HL-60/S4 treated with retinoic acid at 250 ng/mL for 4 days and 3 days (cell line): ENCODE results near the gene SLC29A1.
"Not testable (repeated sequence)": the region's sequence is repeated elsewhere in the genome, so short reads cannot be mapped to it uniquely, and the experiment has no call there.

Source experiments
- in situ Hi-C: fragments of 300-500 bp; cut with MboI; formaldehyde crosslinking; loops from 2 replicates; pipeline ENCODE4 v1.7.0; 2022; ENCODE audit warnings: low sequenced_read_pairs

SLC29A1 gene

DNA sequence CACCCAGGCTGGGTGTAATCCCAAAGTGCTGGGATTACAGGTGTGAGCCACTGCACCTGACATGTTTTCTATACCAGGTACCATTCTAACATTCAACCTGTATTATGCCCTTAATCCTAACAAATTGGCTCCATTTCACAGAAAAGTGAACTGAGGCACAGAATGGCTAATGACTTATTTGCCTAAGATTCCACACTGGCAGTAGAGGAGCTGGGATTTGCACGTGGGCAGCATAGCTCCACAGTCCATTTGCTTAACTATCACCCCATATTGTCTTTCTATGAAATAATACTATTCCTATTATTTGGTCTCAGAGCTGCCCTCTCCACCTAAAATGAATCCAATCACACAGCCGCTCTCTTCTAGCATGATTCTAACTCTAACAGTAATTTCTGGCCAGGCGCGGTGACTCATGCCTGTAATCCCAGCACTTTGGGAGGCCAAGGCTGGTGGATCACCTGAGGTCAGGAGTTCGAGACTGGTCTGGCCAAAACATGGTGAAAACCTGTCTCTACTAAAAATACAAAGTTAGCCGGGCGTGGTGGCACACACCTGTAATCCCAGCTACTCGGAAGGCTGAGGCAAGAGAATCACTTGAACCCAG, 30.0 kb upstream of the SLC29A1 start:
- in situ Hi-C loops: no loop called here

DNA sequence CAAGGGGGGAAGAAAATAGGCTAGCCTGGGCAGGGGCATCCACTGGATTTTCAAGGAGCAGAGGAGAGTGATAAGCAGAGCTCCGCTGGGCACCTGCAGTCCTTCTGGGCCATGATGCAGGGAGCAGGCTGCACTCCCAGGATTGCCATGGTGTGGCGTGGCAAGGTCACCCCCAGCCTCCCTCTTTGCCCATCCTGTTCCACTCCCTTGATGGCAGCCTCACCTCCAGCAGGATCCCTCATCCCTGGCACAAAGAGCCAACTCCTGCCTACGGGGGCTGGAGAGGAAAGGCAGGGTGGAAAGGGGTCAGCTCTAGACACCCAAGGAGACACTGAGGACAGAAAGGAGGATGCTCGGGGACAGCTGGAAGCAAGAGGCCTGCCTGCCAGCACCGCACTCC, 29.1 kb upstream of the SLC29A1 start:
- in situ Hi-C loops: no loop called here

DNA sequence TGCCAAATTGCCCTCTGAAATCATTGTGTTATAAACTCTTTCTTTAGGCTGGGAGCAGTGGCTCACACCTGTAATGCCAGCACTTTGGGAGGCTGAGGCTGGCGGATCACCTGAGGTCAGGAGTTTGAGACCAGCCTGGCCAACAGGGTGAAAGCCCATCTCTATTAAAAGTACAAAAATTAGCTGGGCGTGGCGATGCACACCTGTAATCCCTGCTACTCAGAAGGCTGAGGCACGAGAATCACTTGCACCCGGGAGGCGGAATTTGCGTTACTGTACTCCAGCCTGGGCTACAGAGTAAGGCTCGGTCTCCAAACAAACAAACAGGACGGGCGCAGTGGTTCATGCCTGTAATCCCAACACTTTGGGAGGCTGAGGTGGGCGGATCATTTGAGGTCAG, 27.0 kb upstream of the SLC29A1 start:
- in situ Hi-C loops: not testable (repeated sequence)

GRCh38 chr6:44198684-44199083, 24.7 kb upstream of the SLC29A1 start:
- in situ Hi-C loops: no loop called here

DNA sequence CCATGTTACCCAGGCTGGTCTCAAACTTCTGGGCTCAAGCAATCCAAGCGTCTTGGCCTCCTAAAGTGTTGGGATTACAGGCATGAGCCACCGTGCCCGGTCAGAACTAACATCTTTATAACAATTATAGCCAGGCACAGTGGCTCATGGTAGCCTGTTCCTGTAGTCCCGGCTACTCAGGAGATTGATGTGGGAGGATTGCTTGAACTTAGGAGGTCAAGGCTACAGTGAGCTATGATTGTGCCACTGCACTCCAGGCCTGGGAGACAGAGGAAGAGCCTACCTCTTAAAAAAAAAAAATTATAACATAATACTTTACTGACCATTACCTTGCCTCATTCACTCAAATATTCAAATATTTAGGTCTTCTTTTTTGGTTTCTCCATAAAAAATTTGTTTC, 23.5 kb upstream of the SLC29A1 start:
- in situ Hi-C loops: no loop called here

GRCh38 chr6:44201200-44201599, 22.2 kb upstream of the SLC29A1 start:
- in situ Hi-C loops: no loop called here

DNA sequence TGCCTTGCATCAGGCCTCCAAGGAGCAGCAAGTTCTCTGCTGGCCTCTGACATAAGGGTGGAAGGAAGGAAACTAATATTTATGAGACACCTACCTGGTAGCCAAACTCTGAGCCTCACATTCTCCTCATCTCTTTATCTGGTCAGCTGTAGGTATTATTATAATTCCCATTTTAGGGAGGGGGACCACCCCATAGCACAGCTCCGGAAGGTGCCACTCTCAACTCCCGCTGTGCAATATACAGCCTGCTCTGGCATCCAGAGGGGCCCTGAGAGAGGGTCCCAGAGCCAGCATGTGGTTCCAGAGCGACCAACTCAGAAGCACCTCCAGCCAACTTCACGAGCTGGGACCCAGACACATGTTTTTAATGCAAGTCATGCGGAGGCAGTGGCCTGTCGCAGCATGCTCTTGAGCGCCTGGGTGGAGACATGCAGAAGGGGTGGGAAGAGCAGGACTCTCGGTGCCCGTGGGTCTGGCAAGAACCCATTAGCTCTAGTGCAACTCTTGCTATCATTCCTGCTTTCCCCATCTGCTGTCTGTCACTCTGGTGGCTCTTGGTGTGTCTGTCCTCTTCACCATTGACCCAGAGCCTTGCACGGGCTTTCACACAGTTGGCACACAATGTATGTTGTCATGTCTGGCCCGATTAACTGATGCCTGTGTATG, 21.6 kb upstream of the SLC29A1 start:
- in situ Hi-C loops: no loop called here

DNA sequence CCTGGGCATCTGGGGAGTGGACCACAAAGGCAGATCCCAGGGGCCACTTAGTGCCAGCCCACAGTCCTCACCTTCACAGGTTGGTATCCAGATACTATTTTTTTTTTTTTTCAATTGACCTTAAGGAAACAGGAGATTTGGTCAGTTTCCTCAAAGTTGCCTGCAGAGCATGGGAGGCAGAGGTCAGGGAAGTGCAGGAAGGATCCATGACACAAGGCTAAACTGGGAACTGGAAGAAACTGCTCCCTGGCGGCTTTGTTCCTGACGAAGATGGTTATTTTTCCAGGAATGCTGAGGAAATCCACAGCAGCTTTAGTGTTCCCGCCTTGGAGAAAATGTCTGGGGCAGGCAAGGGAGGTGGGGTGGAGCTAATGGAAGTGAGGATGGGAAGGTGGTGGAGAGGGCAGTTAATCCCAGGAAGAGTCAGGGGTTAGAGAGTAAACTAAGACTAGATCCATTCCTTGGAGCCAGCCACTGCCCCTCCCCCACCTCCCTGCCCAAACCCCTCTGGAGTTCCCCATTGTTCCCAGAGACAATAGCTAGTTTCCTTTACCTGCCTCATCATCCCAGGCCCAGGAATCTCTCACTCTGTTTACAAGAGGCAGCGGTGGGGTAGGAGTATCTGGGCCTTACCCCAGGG, 20.9 kb upstream of the SLC29A1 start:
- in situ Hi-C loops: no loop called here

GRCh38 chr6:44202972-44203750, 20.2 kb upstream of the SLC29A1 start:
- in situ Hi-C loops: no loop called here

- in situ Hi-C loops: no loop called here
Measured at GRCh38 chr6:44203955-44204354, 19.4 kb upstream of the SLC29A1 start.

- in situ Hi-C loops: no loop called here
Measured at GRCh38 chr6:44207966-44208365, 15.4 kb upstream of the SLC29A1 start.

- in situ Hi-C loops: no loop called here
Measured at GRCh38 chr6:44211284-44211683, 12.1 kb upstream of the SLC29A1 start.

GRCh38 chr6:44214307-44214706, 9.1 kb upstream of the SLC29A1 start:
- in situ Hi-C loops: no loop called here

- in situ Hi-C loops: no loop called here
Measured at GRCh38 chr6:44216677-44217331, 6.6 kb upstream of the SLC29A1 start, which contains the start of gene MYMX. TSS of gene MYMX (plus strand) at chr6:44216926. CDS start at chr6:44217472, 546 bp downstream.

DNA sequence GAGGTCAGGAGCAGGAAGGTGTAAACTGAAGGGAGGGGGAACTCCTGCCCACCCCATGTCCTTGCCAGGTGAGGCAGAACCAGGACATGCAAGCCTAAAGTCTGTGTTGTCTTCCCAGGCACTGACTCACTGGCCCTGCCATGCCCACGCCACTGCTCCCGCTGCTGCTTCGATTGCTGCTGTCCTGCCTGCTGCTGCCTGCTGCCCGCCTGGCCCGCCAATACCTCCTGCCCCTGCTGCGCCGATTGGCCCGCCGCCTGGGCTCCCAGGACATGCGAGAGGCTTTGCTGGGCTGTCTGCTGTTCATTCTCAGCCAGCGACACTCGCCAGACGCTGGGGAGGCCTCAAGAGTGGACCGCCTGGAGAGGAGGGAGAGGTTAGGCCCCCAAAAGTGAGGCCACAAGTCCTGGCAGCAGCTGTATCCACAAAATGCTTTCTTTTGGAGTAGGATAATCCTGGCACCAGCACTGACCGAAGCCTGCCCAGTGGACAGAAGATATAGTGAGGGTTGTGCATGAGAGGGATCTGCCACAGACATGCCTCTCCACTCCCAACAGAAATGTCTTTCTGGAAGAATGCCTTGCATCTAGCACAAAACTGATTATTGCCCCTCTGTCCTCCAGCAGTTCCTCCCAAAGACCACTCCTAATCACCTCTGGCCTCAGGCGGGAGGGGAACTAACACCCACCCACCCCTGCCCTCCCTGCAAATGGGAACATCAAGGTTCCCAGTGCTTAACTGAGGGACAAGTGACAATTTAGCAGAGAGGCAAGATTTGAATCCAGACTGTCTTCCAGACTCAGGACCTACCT, 5.9 kb upstream of the SLC29A1 start:
- in situ Hi-C loops: no loop called here

- in situ Hi-C loops: no loop called here
Measured at GRCh38 chr6:44219053-44219814, 4.2 kb upstream of the SLC29A1 start.

GRCh38 chr6:44219815-44220784, 3.3 kb upstream of the SLC29A1 start:
- in situ Hi-C loops: no loop called here

DNA sequence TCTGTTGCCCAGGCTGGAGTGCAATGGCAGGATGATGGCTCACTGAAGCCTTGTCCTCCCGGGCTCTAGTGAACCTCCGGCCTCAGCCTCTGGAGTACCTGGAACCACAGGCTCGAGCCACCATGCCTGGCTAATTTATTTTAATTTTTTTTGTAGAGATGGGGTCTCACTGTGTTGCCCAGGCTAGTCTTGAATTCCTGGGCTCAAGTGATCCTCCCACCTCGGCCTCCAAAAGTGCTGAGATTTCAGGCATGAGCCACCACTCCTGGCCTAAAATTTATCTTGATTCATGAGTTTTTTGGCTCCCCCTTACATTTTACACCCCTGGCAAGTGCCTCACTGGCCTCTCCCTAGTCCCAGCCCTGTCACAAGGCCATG, 2.5 kb upstream of the SLC29A1 start:
- in situ Hi-C loops: no loop called here
